OCI-LY3 (cell line): Measurements from ENCODE around the gene MLLT10.

Experiments
- CTCF ChIP-seq: fragments of 200-600, 300-600 bp; sonication (generic); IDR thresholded peaks from 2 replicates; pipeline ENCODE4 v1.5.1; 2014; ENCODE audit warnings: antibody characterized with exemption, low read length, low read depth
- EZH2phosphoT487 ChIP-seq: fragments of 200-600 bp; shearing (Covaris generic); IDR thresholded peaks from 2 replicates; pipeline ENCODE4 v1.6.1; 2018; ENCODE audit warnings: antibody characterized with exemption, mixed run types, low read depth

DNA sequence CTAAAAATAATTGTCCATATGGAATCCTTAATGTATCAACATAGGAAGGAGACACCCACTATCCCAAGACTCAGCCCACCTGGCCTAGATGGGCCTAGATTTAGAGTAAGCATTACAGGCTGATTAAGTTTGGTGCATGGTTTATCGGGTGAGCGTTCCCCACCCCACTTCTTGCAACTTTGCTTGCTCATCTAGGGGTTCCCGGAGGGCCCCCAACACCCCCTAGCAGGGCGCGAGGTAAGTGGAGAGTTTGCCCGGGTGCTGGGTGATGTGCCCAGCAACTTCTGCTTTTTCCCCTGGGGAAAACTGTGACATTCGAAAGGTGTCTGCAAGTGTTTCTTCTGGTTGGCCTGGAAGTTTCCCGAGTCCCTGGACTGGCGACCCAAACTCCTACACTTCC lies 40.2 kb upstream of the MLLT10 start:
- TF ChIP-seq CTCF (no peak), EZH2phosphoT487 (no peak)
